Thoracic aorta (tissue), 2 donors: ENCODE data around the gene OR52J3. TPM values are rescaled to one million over a fixed set of nuclear protein-coding genes. Genes with fewer than 3 reads are reported as not detected.

Experiments
- ATAC-seq: fragments of 150-250 bp; one replicate; pipeline ENCODE4 v1.8.0; 2017; ENCODE audit warnings: low read depth; ENCODE audit not compliant: insufficient number of reproducible peaks, low FRiP score
- DNase-seq: peaks from one replicate; pipeline ENCODE4 v3.0.0-alpha.2; 2020; ENCODE audit warnings: low spot score
- H3K27ac ChIP-seq, 2 donors: fragments of 200-600 bp; sonication (generic); 1 replicate in 1 of 2; 2 replicates in 1 of 2; pipeline ENCODE4 v1.5.1; 2016; ENCODE audit warnings: mild to moderate bottlenecking in 2 of 2, moderate library complexity in 2 of 2
- H3K27me3 ChIP-seq: fragments of 200-600 bp; sonication (generic); replicated peaks from 2 replicates; pipeline ENCODE4 v1.6.0; 2016; ENCODE audit warnings: mild to moderate bottlenecking; ENCODE audit not compliant: insufficient read depth
- H3K36me3 ChIP-seq: fragments of 200-600 bp; sonication (generic); one replicate; pipeline ENCODE4 v1.5.1; 2016
- H3K4me1 ChIP-seq, 2 donors: fragments of 200-600 bp; sonication (generic); 1 replicate in 1 of 2; 2 replicates in 1 of 2; pipeline versions ENCODE4 v1.5.1 to v1.6.0; 2016; ENCODE audit warnings: low read depth in 2 of 2, mild to moderate bottlenecking in 1 of 2; ENCODE audit not compliant: control insufficient read depth in 1 of 2
- H3K4me3 ChIP-seq: fragments of 200-600 bp; sonication (generic); 2 replicates; pipeline ENCODE4 v1.5.1; 2016; ENCODE audit warnings: mild to moderate bottlenecking
- H3K9me3 ChIP-seq: fragments of 200-600 bp; sonication (generic); 2 replicates; pipeline ENCODE4 v1.5.1; 2016
- CTCF ChIP-seq: fragments of 200-600 bp; sonication (generic); IDR thresholded peaks from one replicate; pipeline ENCODE4 v1.5.1; 2019; ENCODE audit warnings: antibody characterized with exemption
- total RNA-seq, 2 donors: library from RNA; depleted of rRNA; stranded (reverse); fragments of >200 nt; gene quantifications; one replicate each; pipeline versions ENCODE4 v1.1.0 to v1.2.3, GENCODE V29; 2016

The OR52J3 gene
- total RNA-seq, 2 donors from 2014 or later, result not detected

- Histone ChIP-seq H3K4me1 (no peaks in the 10 kb centered on the region), H3K27me3 (no peaks in the 10 kb centered on the region), H3K9me3 (no peaks in the 10 kb centered on the region), H3K36me3 (no peaks in the 10 kb centered on the region), H3K4me3 (no peak overlapping the region), H3K27ac (no peak overlapping the region)
- DNase-seq, result no peak
- TF ChIP-seq CTCF, result no peak
- no peak for ATAC-seq
Measured at GRCh38 chr11:5090668-5091067, 44.3 kb downstream of the OR52J3 start.

- DNase-seq (no peak), ATAC-seq (no peak)
- Histone ChIP-seq H3K4me1 (no peaks in the 10 kb centered on the region), H3K36me3 (no peaks in the 10 kb centered on the region), H3K27me3 (no peaks in the 10 kb centered on the region), H3K4me3 (no peak overlapping the region), H3K27ac (no peak overlapping the region), H3K9me3 (no peaks in the 10 kb centered on the region)
- no peak for TF ChIP-seq CTCF
Measured at GRCh38 chr11:5092821-5093585, 46.7 kb downstream of the OR52J3 start.

- no peaks in the 10 kb centered on the region for H3K9me3 ChIP-seq
- TF ChIP-seq CTCF, result no peak
- no peak overlapping the region for H3K27ac ChIP-seq
- H3K27me3 ChIP-seq, result no peaks in the 10 kb centered on the region
- no peak overlapping the region for H3K4me3 ChIP-seq
- H3K36me3 ChIP-seq, result no peaks in the 10 kb centered on the region
- H3K4me1 ChIP-seq, result no peaks in the 10 kb centered on the region
- no peak for ATAC-seq
- DNase-seq, result no peak
Measured at GRCh38 chr11:5096011-5096410, 49.7 kb downstream of the OR52J3 start.

Other genes starting within 250 kb of the OR52J3 start
- gene OR52R1, start 242.1 kb upstream of the OR52J3 start, total RNA-seq, result not detected
- gene OR51F2, start 225.2 kb upstream of the OR52J3 start, total RNA-seq, result not detected
- not detected for gene OR51S1, start 197.3 kb upstream of the OR52J3 start, total RNA-seq
- gene OR51T1, start 164.6 kb upstream of the OR52J3 start, total RNA-seq, result not detected
- gene OR51A7, start 142.7 kb upstream of the OR52J3 start, total RNA-seq, result not detected
- gene OR51G2, start 127.2 kb upstream of the OR52J3 start, total RNA-seq, result not detected
- not detected for gene OR51G1, start 122.2 kb upstream of the OR52J3 start, total RNA-seq
- gene OR51A4, start 98.9 kb upstream of the OR52J3 start, total RNA-seq, result not detected
- not detected for gene OR51A2, start 90.8 kb upstream of the OR52J3 start, total RNA-seq
- gene OR51L1, start 51.7 kb upstream of the OR52J3 start, total RNA-seq, result not detected
- gene OR52E2, start 13.1 kb downstream of the OR52J3 start, total RNA-seq, result not detected
- gene OR52E1, start 23.0 kb downstream of the OR52J3 start, total RNA-seq, result not detected
- gene OR52A5, start 91.8 kb downstream of the OR52J3 start, total RNA-seq, result not detected
- gene OR52A1, start 108.2 kb downstream of the OR52J3 start, total RNA-seq, result not detected
- gene OR51V1, start 154.2 kb downstream of the OR52J3 start, total RNA-seq, result not detected
- 100 to 1,000 TPM in 1 of 2 donors, 10 to 100 TPM in 1; 10.2 to 257 TPM for gene HBB, start 180.5 kb downstream of the OR52J3 start, total RNA-seq
- not detected for gene HBD, start 188.0 kb downstream of the OR52J3 start, total RNA-seq
- not detected for gene HBG1, start 203.3 kb downstream of the OR52J3 start, total RNA-seq
- not detected for gene HBG2, start 208.3 kb downstream of the OR52J3 start, total RNA-seq
- gene HBE1, start 223.4 kb downstream of the OR52J3 start, total RNA-seq, result not detected